ENCODE measurements around the gene ATP10B. TPM values are rescaled to one million over a fixed set of nuclear protein-coding genes. Genes with fewer than 3 reads are reported as not detected.

Gene ATP10B
- total and polyA plus RNA-seq, 2 of the 13 experiments (the other 11 are each of a cell fraction or from before 2014, with no cell fraction given) = not detected

DNA sequence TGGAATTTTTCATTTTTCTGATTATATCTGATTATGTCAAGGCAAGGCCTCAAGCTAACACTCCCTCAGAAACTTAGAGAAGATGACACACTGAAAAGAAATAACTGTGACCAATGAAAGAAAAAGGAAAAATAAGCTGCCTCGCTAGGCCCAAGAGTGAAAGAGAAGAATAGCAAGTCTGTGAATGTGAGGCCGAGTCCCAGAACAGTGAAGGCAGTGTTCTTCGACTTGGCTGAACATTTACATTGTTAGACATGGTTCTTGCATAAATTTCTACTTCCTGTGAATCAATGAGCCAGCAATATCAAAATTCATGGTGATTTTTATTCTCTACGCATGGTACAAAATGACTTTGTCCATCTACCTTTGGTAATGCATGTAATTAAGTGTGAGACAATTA, at the start of gene ATP10B (continued):
- TF ChIP-seq, protein P1, sequence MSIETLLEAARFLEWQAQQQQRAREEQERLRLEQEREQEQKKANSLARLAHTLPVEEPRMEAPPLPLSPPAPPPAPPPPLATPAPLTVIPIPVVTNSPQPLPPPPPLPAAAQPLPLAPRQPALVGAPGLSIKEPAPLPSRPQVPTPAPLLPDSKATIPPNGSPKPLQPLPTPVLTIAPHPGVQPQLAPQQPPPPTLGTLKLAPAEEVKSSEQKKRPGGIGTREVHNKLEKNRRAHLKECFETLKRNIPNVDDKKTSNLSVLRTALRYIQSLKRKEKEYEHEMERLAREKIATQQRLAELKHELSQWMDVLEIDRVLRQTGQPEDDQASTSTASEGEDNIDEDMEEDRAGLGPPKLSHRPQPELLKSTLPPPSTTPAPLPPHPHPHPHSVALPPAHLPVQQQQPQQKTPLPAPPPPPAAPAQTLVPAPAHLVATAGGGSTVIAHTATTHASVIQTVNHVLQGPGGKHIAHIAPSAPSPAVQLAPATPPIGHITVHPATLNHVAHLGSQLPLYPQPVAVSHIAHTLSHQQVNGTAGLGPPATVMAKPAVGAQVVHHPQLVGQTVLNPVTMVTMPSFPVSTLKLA (IDR thresholded peaks at IDR 0.05) = no peak
- TF ChIP-seq NR1H2 (CRISPR knock-in tag; IDR thresholded peaks at IDR 0.05; ENCODE audit: borderline replicate concordance, low read depth) (no peak), CCAR2 (optimal IDR thresholded peaks at IDR 0.05; ENCODE audit: low read depth, low read length) (no peak), HCFC1 (IDR thresholded peaks at IDR 0.05; ENCODE audit: low read depth, low read length) (no peak), BCL6 (CRISPR knock-in tag; IDR thresholded peaks at IDR 0.05) (no peak)

DNA sequence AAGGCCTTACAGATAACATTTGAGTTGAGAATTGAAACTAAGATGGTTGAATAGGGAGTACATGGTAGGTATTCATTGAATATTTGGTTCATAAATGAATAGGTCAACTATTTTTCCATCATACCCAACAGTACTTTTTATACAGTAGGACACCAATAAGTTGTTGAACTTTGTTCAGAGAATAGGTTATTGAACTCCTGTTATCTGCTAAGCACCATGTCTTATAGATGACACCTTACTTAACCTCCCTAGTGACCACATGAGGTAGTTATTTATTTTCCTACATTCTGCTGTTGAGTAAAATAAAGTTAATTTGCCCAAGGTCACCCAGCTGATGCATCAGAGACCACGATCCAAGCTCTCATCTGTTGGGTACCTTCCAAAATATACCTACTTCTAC, 49.6 kb upstream of the ATP10B start:
- Histone ChIP-seq H2AFZ (ENCODE audit: low read length) (no peak overlapping the region), H3K36me3 (replicated peaks in 1 of 2; ENCODE audit: control insufficient read depth in 1 of 2, insufficient read depth in 2 of 2, low read length in 2 of 2) (no peaks in the 10 kb centered on the region), H3K4me1 (ENCODE audit: insufficient read depth, low read length) (peaks cover 12% of the 10 kb centered on the region; the same call in 1 of the 2 replicates), H3K27me3 (ENCODE audit: control insufficient read depth in 1 of 2, insufficient read depth in 2 of 2, low read length in 2 of 2) (no peaks in the 10 kb centered on the region), H3K4me2 (ENCODE audit: low read depth, low read length) (no peak overlapping the region), H3K9ac (ENCODE audit: insufficient read depth, low read depth, low read length) (no peak overlapping the region), H4K20me1 (ENCODE audit: insufficient read depth, low read length) (no peaks in the 10 kb centered on the region), H3K9me3 (ENCODE audit: low read length) (no peaks in the 10 kb centered on the region), H3K27ac (ENCODE audit: extremely low read length, insufficient read depth, low read length) (no peak overlapping the region), H3K4me3 (replicated peaks in 1 of 3; ENCODE audit: insufficient read depth in 1 of 3, low read depth in 2 of 3, low read length in 3 of 3) (no peak overlapping the region), H3K79me2 (ENCODE audit: insufficient read depth, low read length) (no peaks in the 10 kb centered on the region)
- TF ChIP-seq ZFY (CRISPR knock-in tag; IDR thresholded peaks at IDR 0.05) = no peak
- TF ChIP-seq AGO2 (optimal IDR thresholded peaks at IDR 0.05; ENCODE audit: low read depth, low read length) = no peak
- TF ChIP-seq KDM5A (IDR thresholded peaks at IDR 0.05; ENCODE audit: borderline replicate concordance, low read length) = no peak
- TF ChIP-seq, protein P2, sequence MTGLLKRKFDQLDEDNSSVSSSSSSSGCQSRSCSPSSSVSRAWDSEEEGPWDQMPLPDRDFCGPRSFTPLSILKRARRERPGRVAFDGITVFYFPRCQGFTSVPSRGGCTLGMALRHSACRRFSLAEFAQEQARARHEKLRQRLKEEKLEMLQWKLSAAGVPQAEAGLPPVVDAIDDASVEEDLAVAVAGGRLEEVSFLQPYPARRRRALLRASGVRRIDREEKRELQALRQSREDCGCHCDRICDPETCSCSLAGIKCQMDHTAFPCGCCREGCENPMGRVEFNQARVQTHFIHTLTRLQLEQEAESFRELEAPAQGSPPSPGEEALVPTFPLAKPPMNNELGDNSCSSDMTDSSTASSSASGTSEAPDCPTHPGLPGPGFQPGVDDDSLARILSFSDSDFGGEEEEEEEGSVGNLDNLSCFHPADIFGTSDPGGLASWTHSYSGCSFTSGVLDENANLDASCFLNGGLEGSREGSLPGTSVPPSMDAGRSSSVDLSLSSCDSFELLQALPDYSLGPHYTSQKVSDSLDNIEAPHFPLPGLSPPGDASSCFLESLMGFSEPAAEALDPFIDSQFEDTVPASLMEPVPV (CRISPR knock-in tag; IDR thresholded peaks at IDR 0.05) = no peak
- no peak for TF ChIP-seq ZNF616 (CRISPR knock-in tag; IDR thresholded peaks at IDR 0.05; ENCODE audit: low read depth)
- no peak for TF ChIP-seq EEA1 (CRISPR knock-in tag; IDR thresholded peaks at IDR 0.05; ENCODE audit: borderline replicate concordance)
- TF ChIP-seq RAD51 (IDR thresholded peaks at IDR 0.05; ENCODE audit: borderline replicate concordance) = no peak
- no peak for TF ChIP-seq ZBTB38 (CRISPR knock-in tag; IDR thresholded peaks at IDR 0.05)
- no peak for TF ChIP-seq ZFP37 (CRISPR knock-in tag; IDR thresholded peaks at IDR 0.05; ENCODE audit: borderline replicate concordance)
- no peak for TF ChIP-seq KAT7 (CRISPR knock-in tag; IDR thresholded peaks at IDR 0.05; ENCODE audit: borderline replicate concordance)
- POLR2A ChIA-PET = no interaction called here
- DNase-seq (ENCODE audit: low spot score) (no peak), FAIRE-seq (no peak), ATAC-seq (no peak)
- no TSS peak for BruUV-seq (replicated peaks)
- whole genome bisulfite sequencing (ENCODE audit: low lambda C conversion rate) = 17% methylated on average over 1 of the region's 1 CpG
- in situ Hi-C loops (cut with HindIII; ENCODE audit: extremely low pct_ligation_motif_present, low pct_unique_long_range_greater_than_20kb) (no loop called here), intact Hi-C loops (cut with micrococcal nuclease; ENCODE audit: unreplicated experiment) (no loop called here)
- CTCF ChIA-PET (ENCODE audit: low intra/inter-chr PET ratio, low total read pairs) = no interaction called here
